ENCODE measurements around the gene BCL7A.
"Not testable (repeated sequence)": the region's sequence is repeated elsewhere in the genome, so short reads cannot be mapped to it uniquely, and the experiment has no call there.

BCL7A gene

GRCh38 chr12:122051231-122051876, 29.7 kb downstream of the BCL7A start:
- no peak for DNase-seq (ENCODE audit: low read depth in 2 of 2, low spot score in 1 of 2)

GRCh38 chr12:122052285-122052684, 30.6 kb downstream of the BCL7A start:
- DNase-seq (ENCODE audit: low read depth in 2 of 2, low spot score in 1 of 2) = no peak

GRCh38 chr12:122054842-122055520, 33.3 kb downstream of the BCL7A start:
- DNase-seq (ENCODE audit: low read depth in 2 of 2, low spot score in 1 of 2) = no peak

GRCh38 chr12:122056406-122056805, 34.7 kb downstream of the BCL7A start:
- not testable (repeated sequence) for DNase-seq (ENCODE audit: low read depth in 2 of 2, low spot score in 1 of 2)

- no peak for DNase-seq (ENCODE audit: low read depth in 2 of 2, low spot score in 1 of 2)
Observed at GRCh38 chr12:122057007-122057735, 35.5 kb downstream of the BCL7A start.

- no peak for DNase-seq (ENCODE audit: low read depth in 2 of 2, low spot score in 1 of 2)
Observed at GRCh38 chr12:122057769-122058168, 36.1 kb downstream of the BCL7A start.

- DNase-seq (ENCODE audit: low read depth in 2 of 2, low spot score in 1 of 2) = no peak
Observed at GRCh38 chr12:122058549-122059149, 37.0 kb downstream of the BCL7A start.

GRCh38 chr12:122059203-122059960, 37.7 kb downstream of the BCL7A start:
- no peak for DNase-seq (ENCODE audit: low read depth in 2 of 2, low spot score in 1 of 2)

- no peak for DNase-seq (ENCODE audit: low read depth in 2 of 2, low spot score in 1 of 2)
Observed at GRCh38 chr12:122060081-122060501, 38.4 kb downstream of the BCL7A start.

- DNase-seq (ENCODE audit: low read depth in 2 of 2, low spot score in 1 of 2) = no peak
Observed at GRCh38 chr12:122061253-122061652, 39.6 kb downstream of the BCL7A start.

GRCh38 chr12:122062832-122063693, 41.4 kb downstream of the BCL7A start:
- DNase-seq (ENCODE audit: low read depth in 2 of 2, low spot score in 1 of 2) = no peak

- no peak for DNase-seq (ENCODE audit: low read depth in 2 of 2, low spot score in 1 of 2)
Observed at GRCh38 chr12:122063694-122064024, 42.0 kb downstream of the BCL7A start.

- no peak for DNase-seq (ENCODE audit: low read depth in 2 of 2, low spot score in 1 of 2)
Observed at GRCh38 chr12:122064025-122064777, 42.5 kb downstream of the BCL7A start.

- no peak for DNase-seq (ENCODE audit: low read depth in 2 of 2, low spot score in 1 of 2)
Observed at GRCh38 chr12:122064780-122065588, 43.3 kb downstream of the BCL7A start.

- DNase-seq (ENCODE audit: low read depth in 2 of 2, low spot score in 1 of 2) = no peak
Observed at GRCh38 chr12:122067548-122067947, 45.9 kb downstream of the BCL7A start.

- DNase-seq (ENCODE audit: low read depth in 2 of 2, low spot score in 1 of 2) = no peak
Observed at GRCh38 chr12:122067966-122068365, 46.3 kb downstream of the BCL7A start.

- DNase-seq (ENCODE audit: low read depth in 2 of 2, low spot score in 1 of 2) = no peak
Observed at GRCh38 chr12:122072031-122072970, 50.6 kb downstream of the BCL7A start.

GRCh38 chr12:122073815-122074214, 52.1 kb downstream of the BCL7A start:
- DNase-seq (ENCODE audit: low read depth in 2 of 2, low spot score in 1 of 2) = no peak
